Neural cell (in vitro differentiated cells): ENCODE measurements around the gene ARMC9. TPM values are rescaled to one million over a fixed set of nuclear protein-coding genes. Genes with fewer than 3 reads are reported as not detected.

Experiments
- H2AFZ ChIP-seq: fragments of 200-600, 300-800 bp; sonication (generic), shearing (Covaris generic); 2 replicates; pipeline ENCODE4 v1.6.0; 2014; ENCODE audit warnings: low read depth, mild to moderate bottlenecking, antibody characterized with exemption, low read length, moderate library complexity
- H3F3A ChIP-seq: fragments of 200-600 bp; shearing (Covaris generic); 2 replicates; pipeline ENCODE4 v1.6.1; 2016; ENCODE audit warnings: mild to moderate bottlenecking, moderate library complexity, mixed read lengths, antibody characterized with exemption, low read length; ENCODE audit not compliant: insufficient read depth, poor library complexity, severe bottlenecking
- H3K27ac ChIP-seq: fragments of 200-600, 300-800 bp; sonication (generic), shearing (Covaris generic); 2 replicates; pipeline ENCODE4 v1.5.1; 2014; ENCODE audit warnings: mild to moderate bottlenecking, low read length, moderate library complexity
- H3K27me3 ChIP-seq: fragments of 300-800, 200-600 bp; sonication (generic), shearing (Covaris generic); 2 replicates; pipeline ENCODE4 v1.6.0; 2014; ENCODE audit warnings: mild to moderate bottlenecking, low read depth, low read length, moderate library complexity; ENCODE audit not compliant: insufficient read depth
- H3K36me3 ChIP-seq: fragments of 300-800, 200-600 bp; sonication (generic), shearing (Covaris generic); 2 replicates; pipeline ENCODE4 v1.5.1; 2014; ENCODE audit warnings: mild to moderate bottlenecking, antibody characterized with exemption, low read length, moderate library complexity; ENCODE audit not compliant: insufficient read depth
- H3K4me2 ChIP-seq: fragments of 300-800, 200-600 bp; sonication (generic), shearing (Covaris generic); 2 replicates; pipeline ENCODE4 v1.6.0; 2014; ENCODE audit warnings: mild to moderate bottlenecking, low read length
- H3K4me3 ChIP-seq: fragments of 300-800, 200-600 bp; sonication (generic), shearing (Covaris generic); 2 replicates; pipeline ENCODE4 v1.5.1; 2014; ENCODE audit warnings: mild to moderate bottlenecking, low read length, moderate library complexity
- H3K79me2 ChIP-seq: fragments of 200-600 bp; shearing (Covaris generic); replicated peaks from 2 replicates; pipeline ENCODE4 v1.6.0; 2014; ENCODE audit warnings: mild to moderate bottlenecking, low read length, moderate library complexity; ENCODE audit not compliant: insufficient read depth
- H3K9ac ChIP-seq: fragments of 300-800, 200-600 bp; sonication (generic), shearing (Covaris generic); 2 replicates; pipeline ENCODE4 v1.6.1; 2016; ENCODE audit warnings: mild to moderate bottlenecking, low read length, mixed read lengths
- H3K9me2 ChIP-seq: fragments of 200-600 bp; shearing (Covaris generic); 2 replicates; pipeline ENCODE4 v1.6.1; 2016; ENCODE audit warnings: mild to moderate bottlenecking, low read length, mixed read lengths; ENCODE audit not compliant: insufficient read depth
- H3K9me3 ChIP-seq: fragments of 200-600, 300-800 bp; sonication (generic), shearing (Covaris generic); 2 replicates; pipeline ENCODE4 v1.6.1; 2016; ENCODE audit warnings: mild to moderate bottlenecking, mixed run types, low read length, moderate library complexity, mixed read lengths
- H4K20me1 ChIP-seq: fragments of 200-600 bp; shearing (Covaris generic); 2 replicates; pipeline ENCODE4 v1.6.1; 2016; ENCODE audit warnings: mild to moderate bottlenecking, mixed run types; ENCODE audit not compliant: insufficient read depth
- CTCF ChIP-seq: fragments of 450-650 bp; IDR thresholded peaks from 2 replicates; pipeline ENCODE4 v1.5.1; 2014; ENCODE audit warnings: antibody characterized with exemption, mild to moderate bottlenecking, moderate library complexity; ENCODE audit not compliant: poor library complexity, severe bottlenecking
- EP300 ChIP-seq: fragments of 450-650 bp; conservative IDR thresholded peaks from 2 replicates; pipeline ENCODE4 v1.6.1; 2014; ENCODE audit warnings: antibody characterized with exemption, mild to moderate bottlenecking, moderate library complexity; ENCODE audit not compliant: poor library complexity, severe bottlenecking
- EZH2 ChIP-seq: fragments of 200-600, 300-800 bp; shearing (Covaris generic), sonication (generic); IDR thresholded peaks from 2 replicates; pipeline ENCODE4 v1.6.1; 2014; ENCODE audit warnings: antibody characterized with exemption, low read length, borderline replicate concordance, mild to moderate bottlenecking; ENCODE audit not compliant: insufficient read depth, poor library complexity, severe bottlenecking
- MXI1 ChIP-seq: fragments of 450-650 bp; conservative IDR thresholded peaks from 2 replicates; pipeline ENCODE4 v1.6.1; 2014; ENCODE audit warnings: antibody characterized with exemption, mild to moderate bottlenecking; ENCODE audit not compliant: poor library complexity, severe bottlenecking
- POLR2AphosphoS5 ChIP-seq: IDR thresholded peaks from 2 replicates; pipeline ENCODE4 v1.6.1; 2012
- RAD21 ChIP-seq: fragments of 450-650 bp; conservative IDR thresholded peaks from 2 replicates; pipeline ENCODE4 v1.6.1; 2014; ENCODE audit warnings: antibody characterized with exemption, mild to moderate bottlenecking, moderate library complexity
- SMC3 ChIP-seq: fragments of 450-650 bp; conservative IDR thresholded peaks from 2 replicates; pipeline ENCODE4 v1.6.1; 2014; ENCODE audit warnings: antibody characterized with exemption, mild to moderate bottlenecking, moderate library complexity; ENCODE audit not compliant: poor library complexity
- TAF1 ChIP-seq: IDR thresholded peaks from 2 replicates; pipeline ENCODE4 v1.6.1; 2012; ENCODE audit warnings: low read depth
- polyA plus RNA-seq: library from polyadenylated mRNA; depleted of rRNA; stranded (reverse); fragments of >200 nt; gene quantifications from 2 replicates; pipeline ENCODE4 v1.2.3, GENCODE V29; 2014
- TF ChIP-seq, protein P1 (sequence below): IDR thresholded peaks from 2 replicates; pipeline ENCODE4 v1.6.1; 2012; ENCODE audit warnings: borderline replicate concordance

Gene ARMC9
- polyA plus RNA-seq, 1 donor from 2014 or later, result 13.9 TPM

- TF ChIP-seq EP300, result no peak
- TF ChIP-seq TAF1, result no peak
- no peak for TF ChIP-seq RAD21
- no peak for TF ChIP-seq POLR2AphosphoS5
- TF ChIP-seq MXI1, result no peak
- TF ChIP-seq, protein P1, sequence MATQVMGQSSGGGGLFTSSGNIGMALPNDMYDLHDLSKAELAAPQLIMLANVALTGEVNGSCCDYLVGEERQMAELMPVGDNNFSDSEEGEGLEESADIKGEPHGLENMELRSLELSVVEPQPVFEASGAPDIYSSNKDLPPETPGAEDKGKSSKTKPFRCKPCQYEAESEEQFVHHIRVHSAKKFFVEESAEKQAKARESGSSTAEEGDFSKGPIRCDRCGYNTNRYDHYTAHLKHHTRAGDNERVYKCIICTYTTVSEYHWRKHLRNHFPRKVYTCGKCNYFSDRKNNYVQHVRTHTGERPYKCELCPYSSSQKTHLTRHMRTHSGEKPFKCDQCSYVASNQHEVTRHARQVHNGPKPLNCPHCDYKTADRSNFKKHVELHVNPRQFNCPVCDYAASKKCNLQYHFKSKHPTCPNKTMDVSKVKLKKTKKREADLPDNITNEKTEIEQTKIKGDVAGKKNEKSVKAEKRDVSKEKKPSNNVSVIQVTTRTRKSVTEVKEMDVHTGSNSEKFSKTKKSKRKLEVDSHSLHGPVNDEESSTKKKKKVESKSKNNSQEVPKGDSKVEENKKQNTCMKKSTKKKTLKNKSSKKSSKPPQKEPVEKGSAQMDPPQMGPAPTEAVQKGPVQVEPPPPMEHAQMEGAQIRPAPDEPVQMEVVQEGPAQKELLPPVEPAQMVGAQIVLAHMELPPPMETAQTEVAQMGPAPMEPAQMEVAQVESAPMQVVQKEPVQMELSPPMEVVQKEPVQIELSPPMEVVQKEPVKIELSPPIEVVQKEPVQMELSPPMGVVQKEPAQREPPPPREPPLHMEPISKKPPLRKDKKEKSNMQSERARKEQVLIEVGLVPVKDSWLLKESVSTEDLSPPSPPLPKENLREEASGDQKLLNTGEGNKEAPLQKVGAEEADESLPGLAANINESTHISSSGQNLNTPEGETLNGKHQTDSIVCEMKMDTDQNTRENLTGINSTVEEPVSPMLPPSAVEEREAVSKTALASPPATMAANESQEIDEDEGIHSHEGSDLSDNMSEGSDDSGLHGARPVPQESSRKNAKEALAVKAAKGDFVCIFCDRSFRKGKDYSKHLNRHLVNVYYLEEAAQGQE, result no peak
- TF ChIP-seq SMC3, result no peak
- no peak for TF ChIP-seq EZH2
- TF ChIP-seq CTCF, result no peak
- no peak overlapping the region for H2AFZ ChIP-seq
- H3K4me3 ChIP-seq, result no peak overlapping the region
Measured at GRCh38 chr2:231383416-231384108, 185.1 kb downstream of the ARMC9 start.

GRCh38 chr2:231384109-231384435 is 185.6 kb downstream of the ARMC9 start:
- H3K36me3 ChIP-seq, result no peaks in the 10 kb centered on the region
- no peaks in the 10 kb centered on the region for H3K27me3 ChIP-seq
- no peak for TF ChIP-seq POLR2AphosphoS5
- no peak for TF ChIP-seq TAF1
- no peak for TF ChIP-seq RAD21
- TF ChIP-seq MXI1, result no peak
- TF ChIP-seq EP300, result no peak
- no peak for TF ChIP-seq EZH2
- TF ChIP-seq, protein P1, result no peak
- H3K4me3 ChIP-seq, result no peak overlapping the region
- H3F3A ChIP-seq, result no peaks in the 10 kb centered on the region
- no peaks in the 10 kb centered on the region for H3K9me3 ChIP-seq
- H3K9ac ChIP-seq, result no peak overlapping the region
- H4K20me1 ChIP-seq, result no peaks in the 10 kb centered on the region
- H3K9me2 ChIP-seq, result no peaks in the 10 kb centered on the region
- no peak overlapping the region for H2AFZ ChIP-seq
- no peaks in the 10 kb centered on the region for H3K79me2 ChIP-seq
- no peak overlapping the region for H3K27ac ChIP-seq
- H3K4me2 ChIP-seq, result no peak overlapping the region

More at GRCh38 chr2:231383416-231384108, 185.1 kb downstream of the ARMC9 start:
- Histone ChIP-seq H3K36me3 (no peaks in the 10 kb centered on the region), H3K27me3 (no peaks in the 10 kb centered on the region), H3K27ac (no peak overlapping the region), H4K20me1 (no peaks in the 10 kb centered on the region), H3F3A (no peaks in the 10 kb centered on the region), H3K9ac (no peak overlapping the region), H3K9me2 (no peaks in the 10 kb centered on the region), H3K79me2 (no peaks in the 10 kb centered on the region), H3K9me3 (no peaks in the 10 kb centered on the region), H3K4me2 (no peak overlapping the region)
